ENCODE data around the gene IMPA2. TPM values are rescaled to one million over a fixed set of nuclear protein-coding genes. Genes with fewer than 3 reads are reported as not detected.

IMPA2 gene
- total and polyA plus RNA-seq, 2 experiments from 2014 or later: 8.1 to 13.0 TPM

GRCh38 chr18:12062974-12063373 is 81.7 kb downstream of the IMPA2 start:
- Histone ChIP-seq H3K9ac (no peak overlapping the region), H3K4me3 (no peak overlapping the region), H3K79me2 (ENCODE audit: insufficient read depth) (no peaks in the 10 kb centered on the region), H2AFZ (no peak overlapping the region), H3K36me3 (ENCODE audit: low read depth) (no peaks in the 10 kb centered on the region), H3K9me3 (ENCODE audit: low read depth) (no peaks in the 10 kb centered on the region), H3K9me2 (ENCODE audit: insufficient read depth) (no peaks in the 10 kb centered on the region), H3K27ac (no peak overlapping the region), H4K20me1 (ENCODE audit: insufficient read depth) (no peaks in the 10 kb centered on the region), H3K4me1 (ENCODE audit: insufficient read depth) (no peaks in the 10 kb centered on the region; the same call in 1 of the 2 replicates), H3K27me3 (replicated peaks; ENCODE audit: insufficient read depth) (no peaks in the 10 kb centered on the region), H3K4me2 (ENCODE audit: unreplicated experiment) (no peak overlapping the region), H3F3A (ENCODE audit: insufficient read depth) (no peaks in the 10 kb centered on the region)
- in situ Hi-C loops (cut with MboI): no loop called here
- TF ChIP-seq EZH2phosphoT487 (IDR thresholded peaks at IDR 0.05; ENCODE audit: insufficient read depth, low read depth) (no peak), EZH2 (IDR thresholded peaks at IDR 0.05; ENCODE audit: insufficient read depth, poor library complexity, severe bottlenecking) (no peak)
- no peak for DNase-seq
- WGBS, 2 experiments (ENCODE audit: low coverage in 1 of 2, low lambda C conversion rate in 2 of 2, missing lambda C conversion rate in 2 of 2): 69 to 74% methylated on average over 4 of the region's 4 CpGs

GRCh38 chr18:12064086-12064763 is 82.9 kb downstream of the IMPA2 start:
- Histone ChIP-seq H3K9ac (no peak overlapping the region), H3F3A (ENCODE audit: insufficient read depth) (no peaks in the 10 kb centered on the region), H3K9me3 (ENCODE audit: low read depth) (no peaks in the 10 kb centered on the region), H3K27me3 (replicated peaks; ENCODE audit: insufficient read depth) (no peaks in the 10 kb centered on the region), H3K4me2 (ENCODE audit: unreplicated experiment) (no peak overlapping the region), H3K9me2 (ENCODE audit: insufficient read depth) (no peaks in the 10 kb centered on the region), H3K79me2 (ENCODE audit: insufficient read depth) (no peaks in the 10 kb centered on the region), H2AFZ (no peak overlapping the region), H4K20me1 (ENCODE audit: insufficient read depth) (no peaks in the 10 kb centered on the region), H3K36me3 (ENCODE audit: low read depth) (no peaks in the 10 kb centered on the region), H3K27ac (no peak overlapping the region), H3K4me3 (no peak overlapping the region), H3K4me1 (ENCODE audit: insufficient read depth) (no peaks in the 10 kb centered on the region; the same call in 1 of the 2 replicates)
- no peak for DNase-seq
- in situ Hi-C loops (cut with MboI): no loop called here
- WGBS, 2 experiments (ENCODE audit: low coverage in 1 of 2, low lambda C conversion rate in 2 of 2, missing lambda C conversion rate in 2 of 2): 72 to 80% methylated on average over 5 to 7 of the region's 7 CpGs
- TF ChIP-seq EZH2phosphoT487 (IDR thresholded peaks at IDR 0.05; ENCODE audit: insufficient read depth, low read depth): no peak
- no peak for TF ChIP-seq EZH2 (IDR thresholded peaks at IDR 0.05; ENCODE audit: insufficient read depth, poor library complexity, severe bottlenecking)

GRCh38 chr18:12065397-12065796 is 84.1 kb downstream of the IMPA2 start:
- DNase-seq: no peak
- Histone ChIP-seq H3K4me3 (no peak overlapping the region), H3K9me3 (ENCODE audit: low read depth) (no peaks in the 10 kb centered on the region), H3K27me3 (replicated peaks; ENCODE audit: insufficient read depth) (no peaks in the 10 kb centered on the region), H3K4me1 (ENCODE audit: insufficient read depth) (no peaks in the 10 kb centered on the region; the same call in 1 of the 2 replicates), H3K79me2 (ENCODE audit: insufficient read depth) (no peaks in the 10 kb centered on the region), H3K9me2 (ENCODE audit: insufficient read depth) (no peaks in the 10 kb centered on the region), H4K20me1 (ENCODE audit: insufficient read depth) (no peaks in the 10 kb centered on the region), H3K4me2 (ENCODE audit: unreplicated experiment) (no peak overlapping the region), H3K27ac (no peak overlapping the region), H2AFZ (no peak overlapping the region), H3F3A (ENCODE audit: insufficient read depth) (no peaks in the 10 kb centered on the region), H3K9ac (no peak overlapping the region), H3K36me3 (ENCODE audit: low read depth) (no peaks in the 10 kb centered on the region)
- 56 to 69% methylated on average over 5 of the region's 5 CpGs for WGBS, 2 experiments (ENCODE audit: low coverage in 1 of 2, low lambda C conversion rate in 2 of 2, missing lambda C conversion rate in 2 of 2)
- TF ChIP-seq EZH2 (IDR thresholded peaks at IDR 0.05; ENCODE audit: insufficient read depth, poor library complexity, severe bottlenecking): no peak
- no peak for TF ChIP-seq EZH2phosphoT487 (IDR thresholded peaks at IDR 0.05; ENCODE audit: insufficient read depth, low read depth)
- in situ Hi-C loops (cut with MboI): no loop called here

GRCh38 chr18:12066910-12067511 is 85.7 kb downstream of the IMPA2 start:
- in situ Hi-C loops (cut with MboI): no loop called here
- no peaks in the 10 kb centered on the region for H3K9me2 ChIP-seq (ENCODE audit: insufficient read depth)
- H2AFZ ChIP-seq: no peak overlapping the region
- no peak for DNase-seq
- 92% methylated on average over 32 to 38 of the region's 47 CpGs for WGBS, 2 experiments (ENCODE audit: low coverage in 1 of 2, low lambda C conversion rate in 2 of 2, missing lambda C conversion rate in 2 of 2)
- H3K4me2 ChIP-seq (ENCODE audit: unreplicated experiment): no peak overlapping the region
- H3K9ac ChIP-seq: no peak overlapping the region
- no peak overlapping the region for H3K4me3 ChIP-seq
- H3F3A ChIP-seq (ENCODE audit: insufficient read depth): no peaks in the 10 kb centered on the region
- H3K36me3 ChIP-seq (ENCODE audit: low read depth): no peaks in the 10 kb centered on the region
- no peak for TF ChIP-seq EZH2 (IDR thresholded peaks at IDR 0.05; ENCODE audit: insufficient read depth, poor library complexity, severe bottlenecking)
- TF ChIP-seq EZH2phosphoT487 (IDR thresholded peaks at IDR 0.05; ENCODE audit: insufficient read depth, low read depth): no peak
- H3K79me2 ChIP-seq (ENCODE audit: insufficient read depth): no peaks in the 10 kb centered on the region
- no peaks in the 10 kb centered on the region for H4K20me1 ChIP-seq (ENCODE audit: insufficient read depth)
- H3K27ac ChIP-seq: no peak overlapping the region
- no peaks in the 10 kb centered on the region for H3K9me3 ChIP-seq (ENCODE audit: low read depth)
- H3K4me1 ChIP-seq (ENCODE audit: insufficient read depth): no peaks in the 10 kb centered on the region; the same call in 1 of the 2 replicates
- no peaks in the 10 kb centered on the region for H3K27me3 ChIP-seq (replicated peaks; ENCODE audit: insufficient read depth)
